HG03095 (cell line): ENCODE results near the gene CD22.
"Not testable (repeated sequence)": the region's sequence is repeated elsewhere in the genome, so short reads cannot be mapped to it uniquely, and the experiment has no call there.

Experiments used
- ATAC-seq: cut with Tn5 transposase; IDR thresholded peaks from one replicate; pipeline ENCODE4 v1.9.1; 2021; ENCODE audit warnings: moderate library complexity; ENCODE audit not compliant: unreplicated experiment

The CD22 gene

GRCh38 chr19:35328851-35329285 is at the start of gene CD22:
Gene CD22 (plus strand): TSS chr19:35329187. CDS start chr19:35332041, 2,854 bp downstream.
- no peak for ATAC-seq

GRCh38 chr19:35279374-35279773 is 49.6 kb upstream of the CD22 start:
- no peak for ATAC-seq

GRCh38 chr19:35279985-35280821 is 48.8 kb upstream of the CD22 start:
- ATAC-seq: no peak

- ATAC-seq: no peak
These were observed 47.7 kb upstream of the CD22 start for GRCh38 chr19:35281303-35281702.

- ATAC-seq: no peak
These were observed 44.6 kb upstream of the CD22 start for GRCh38 chr19:35284153-35285094.

GRCh38 chr19:35285095-35285449 is 43.9 kb upstream of the CD22 start:
- ATAC-seq: no peak

- ATAC-seq: not testable (repeated sequence)
These were observed 43.5 kb upstream of the CD22 start for GRCh38 chr19:35285465-35285864.

GRCh38 chr19:35286101-35286500 is 42.9 kb upstream of the CD22 start:
- not testable (repeated sequence) for ATAC-seq

- no peak for ATAC-seq
These were observed 41.3 kb upstream of the CD22 start for GRCh38 chr19:35287713-35288112.

GRCh38 chr19:35288331-35288730 is 40.7 kb upstream of the CD22 start:
- no peak for ATAC-seq

GRCh38 chr19:35288906-35289305 is 40.1 kb upstream of the CD22 start:
- no peak for ATAC-seq

GRCh38 chr19:35290381-35291127 is 38.4 kb upstream of the CD22 start:
- no peak for ATAC-seq

GRCh38 chr19:35291259-35291658 is 37.7 kb upstream of the CD22 start:
- ATAC-seq: no peak

- no peak for ATAC-seq
These were observed 37.1 kb upstream of the CD22 start, which contains the start of gene MAG for GRCh38 chr19:35291916-35292315. Gene MAG (plus strand): TSS chr19:35292161. CDS start chr19:35295409, 3,248 bp downstream.

- ATAC-seq: no peak
These were observed 36.3 kb upstream of the CD22 start for GRCh38 chr19:35292421-35293362.

- no peak for ATAC-seq
These were observed 35.6 kb upstream of the CD22 start for GRCh38 chr19:35293363-35293739.

GRCh38 chr19:35293808-35294207 is 35.2 kb upstream of the CD22 start:
- ATAC-seq: no peak

- no peak for ATAC-seq
These were observed 34.7 kb upstream of the CD22 start for GRCh38 chr19:35294328-35294727.

GRCh38 chr19:35294859-35295791 is 33.9 kb upstream of the CD22 start:
- ATAC-seq: no peak
